SIG-M5 (cell line): ENCODE data around the gene NOPCHAP1.
"Not testable (repeated sequence)": the region's sequence is repeated elsewhere in the genome, so short reads cannot be mapped to it uniquely, and the experiment has no call there.

ENCODE experiments used
- DNase-seq: peaks from one replicate; lab custom pipeline; 2025; lab: John Stamatoyannopoulos, UW

NOPCHAP1 gene

GRCh38 chr12:104964856-104965205 is 21.3 kb upstream of the NOPCHAP1 start:
- no peak for DNase-seq

DNA sequence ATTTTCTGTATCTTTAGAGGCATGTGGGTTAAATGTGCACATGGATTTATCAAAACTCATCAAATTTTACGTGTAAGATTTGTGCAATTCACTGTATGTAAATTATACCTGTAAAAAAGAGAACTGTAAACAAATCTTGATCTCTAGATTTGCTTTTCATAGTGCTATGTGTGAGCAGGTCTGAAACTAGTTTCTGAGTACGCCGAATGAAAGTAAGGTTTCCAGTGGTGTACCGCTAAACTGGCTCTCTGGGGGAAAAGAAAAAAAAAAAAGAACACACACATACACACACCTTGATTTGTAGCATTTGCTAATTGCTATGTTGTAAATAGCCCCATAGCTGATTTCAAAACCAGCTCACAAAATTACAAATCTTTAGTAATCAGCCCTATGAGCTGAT is 19.4 kb upstream of the NOPCHAP1 start:
- DNase-seq = no peak

GRCh38 chr12:104969343-104969742 is 16.8 kb upstream of the NOPCHAP1 start:
- no peak for DNase-seq

GRCh38 chr12:104971306-104971705 is 14.8 kb upstream of the NOPCHAP1 start:
- no peak for DNase-seq

DNA sequence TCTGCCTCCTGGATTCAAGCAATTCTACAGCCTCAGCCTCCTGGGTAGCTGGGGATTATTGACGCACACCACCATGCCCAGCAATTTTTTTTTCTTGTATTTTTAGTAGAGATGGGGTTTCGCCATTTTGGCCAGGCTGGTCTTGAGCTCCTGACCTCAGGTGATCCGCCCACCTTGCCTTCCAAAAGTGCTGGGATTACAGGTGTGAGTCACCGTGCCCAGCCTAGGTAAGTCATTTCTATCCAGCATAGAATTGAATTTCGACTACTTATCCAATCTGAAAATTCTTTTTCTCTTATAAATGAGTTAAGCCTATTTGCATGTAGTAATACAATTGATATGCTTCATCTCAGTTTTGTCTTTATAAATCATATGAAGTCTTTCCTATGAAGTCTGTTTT is 12.9 kb upstream of the NOPCHAP1 start:
- DNase-seq = no peak

DNA sequence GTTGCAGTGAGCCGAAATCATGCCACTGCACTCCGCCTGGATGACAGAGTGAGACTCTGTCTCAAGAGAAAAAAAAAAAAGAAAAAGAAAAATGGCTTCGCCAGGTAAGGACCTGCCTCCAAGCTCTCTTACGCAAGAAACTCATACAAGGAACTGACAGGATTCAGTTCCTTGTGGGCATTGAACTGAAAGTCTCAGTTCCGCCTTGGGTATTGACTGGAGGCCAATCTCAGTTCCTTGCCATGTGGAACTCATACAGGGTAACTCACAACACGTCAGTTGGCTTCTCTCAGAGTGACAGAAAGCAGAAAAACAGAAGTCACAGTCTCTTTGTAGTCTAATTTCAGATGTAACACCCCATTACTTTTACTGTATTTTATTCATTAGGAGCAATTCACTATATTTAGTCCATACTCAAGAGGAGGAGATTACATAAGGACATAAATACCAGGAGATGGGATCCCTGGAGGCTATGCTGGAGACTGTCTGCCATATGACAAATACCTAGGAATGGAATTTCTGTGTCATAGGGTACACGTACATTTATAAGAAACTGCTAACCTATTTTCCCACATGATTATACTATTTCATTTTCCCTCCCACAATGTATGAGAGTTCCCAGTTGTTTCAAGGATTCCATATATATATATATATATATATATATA is 11.4 kb upstream of the NOPCHAP1 start:
- peak; percentile 93 for DNase-seq

DNA sequence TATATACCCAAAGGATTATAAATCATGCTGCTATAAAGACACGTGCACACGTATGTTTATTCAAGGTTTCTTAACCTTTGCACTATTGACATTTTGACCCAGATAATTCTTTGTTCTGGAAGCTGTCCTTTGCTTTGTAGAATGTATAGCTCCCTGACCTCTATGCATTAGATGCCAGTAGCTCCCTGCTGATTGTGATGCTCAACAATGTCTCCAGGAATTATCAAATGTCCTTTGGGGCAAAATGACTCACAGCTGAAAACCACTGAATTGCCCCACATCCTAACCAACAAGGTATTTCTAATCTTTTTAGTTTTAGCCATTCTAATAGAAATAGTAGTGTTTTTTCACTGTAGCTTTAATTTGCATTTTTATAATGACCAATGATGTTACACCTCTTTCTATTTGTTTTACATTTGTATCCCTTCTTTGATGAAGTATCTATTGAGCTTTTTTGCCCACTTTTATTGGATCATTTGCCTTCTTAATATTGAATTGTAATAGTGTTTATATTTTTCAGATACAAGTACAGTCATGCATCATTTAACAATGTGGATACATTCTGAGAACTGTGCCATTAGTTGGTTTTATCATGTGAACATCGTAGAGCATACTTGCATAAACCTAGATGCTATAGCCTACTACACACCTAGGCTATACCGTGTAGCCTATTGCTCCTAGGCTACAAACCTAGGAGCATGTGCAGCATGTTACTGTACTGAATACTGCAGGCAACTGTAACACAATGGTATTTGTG is 10.4 kb upstream of the NOPCHAP1 start:
- DNase-seq = no peak

DNA sequence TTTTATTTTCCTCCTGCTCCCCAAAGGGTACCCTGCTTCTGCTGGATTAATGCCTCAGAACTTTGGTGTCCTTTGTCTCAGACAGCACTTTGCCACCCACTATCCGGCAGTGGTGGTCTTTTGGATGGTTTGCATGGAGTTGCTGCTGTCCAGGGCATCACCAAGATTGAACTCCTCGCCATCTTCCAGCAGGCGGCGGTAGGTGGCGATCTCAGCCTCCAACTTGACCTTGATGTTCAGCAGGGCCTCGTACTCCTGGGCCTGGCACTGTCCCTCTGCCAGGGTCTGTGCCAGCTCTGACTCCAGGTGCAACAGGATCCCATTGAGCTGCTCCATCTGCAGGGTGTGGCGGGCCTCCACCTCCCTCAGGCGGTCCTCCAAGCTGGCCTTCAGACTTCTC is 9.4 kb upstream of the NOPCHAP1 start:
- DNase-seq = no peak

DNA sequence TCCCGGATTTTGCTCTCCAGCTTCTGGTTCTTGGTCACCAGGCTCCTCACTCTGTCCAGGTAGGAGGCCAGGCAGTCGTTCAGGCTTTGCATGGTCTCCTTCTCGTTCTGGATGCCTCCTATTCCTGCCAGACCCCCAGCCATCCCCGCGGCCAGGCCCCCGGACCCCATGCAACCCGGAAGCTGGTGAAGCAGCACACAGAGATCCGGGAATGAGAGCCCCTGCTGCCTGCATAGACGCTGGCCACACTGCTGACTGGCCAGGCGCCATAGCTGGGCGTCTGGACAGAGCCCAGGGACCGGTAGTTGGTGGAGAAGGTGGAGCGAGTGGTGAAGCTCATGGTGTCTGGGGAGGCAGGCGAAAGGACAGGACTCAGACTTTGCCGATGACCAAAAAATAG is 8.4 kb upstream of the NOPCHAP1 start:
- DNase-seq = not testable (repeated sequence)

DNA sequence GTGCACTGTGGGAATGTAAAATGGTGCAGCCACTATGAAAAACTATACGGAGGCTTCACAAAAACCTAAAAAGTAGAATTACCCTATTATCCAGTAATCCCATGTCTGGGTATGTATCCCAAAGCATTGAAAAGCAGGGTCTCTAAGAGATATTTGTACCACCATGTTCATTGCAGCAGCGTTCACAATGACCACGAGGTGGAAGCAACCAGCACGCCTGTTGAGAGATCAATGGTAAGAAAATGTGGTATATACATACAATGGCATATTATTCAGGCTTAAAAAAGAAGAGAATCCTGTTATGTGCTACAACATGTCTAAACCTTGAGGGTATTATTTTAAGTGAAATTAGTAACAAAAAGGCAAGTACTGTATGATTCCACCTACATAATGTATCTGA is 910 bp upstream of the NOPCHAP1 start:
- no peak for DNase-seq

GRCh38 chr12:104990950-104991349 is 4.8 kb downstream of the NOPCHAP1 start:
- no peak for DNase-seq

GRCh38 chr12:104991565-104992128 is 5.5 kb downstream of the NOPCHAP1 start:
- no peak for DNase-seq

DNA sequence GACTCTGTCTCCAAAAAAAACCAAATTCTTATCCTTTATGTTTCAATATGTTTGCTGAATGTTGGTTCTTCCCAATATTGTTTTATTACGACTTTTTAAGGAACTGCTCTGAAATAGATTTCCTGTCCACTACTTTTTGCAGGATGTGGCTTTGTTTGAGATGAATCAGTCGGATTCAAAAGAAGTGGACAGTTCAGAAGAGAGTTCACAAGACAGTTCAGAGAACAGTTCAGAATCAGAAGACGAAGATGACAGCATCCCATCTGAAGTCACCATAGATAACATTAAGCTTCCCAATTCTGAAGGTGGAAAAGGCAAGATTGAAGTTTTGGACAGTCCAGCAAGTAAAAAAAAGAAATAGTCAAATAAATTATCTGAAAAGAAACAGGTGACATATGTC is 8.2 kb downstream of the NOPCHAP1 start:
- DNase-seq = no peak

- DNase-seq = no peak
These were observed 11.4 kb downstream of the NOPCHAP1 start for GRCh38 chr12:104997541-104997940.

GRCh38 chr12:104998423-104999346 is 12.6 kb downstream of the NOPCHAP1 start:
- DNase-seq = no peak

DNA sequence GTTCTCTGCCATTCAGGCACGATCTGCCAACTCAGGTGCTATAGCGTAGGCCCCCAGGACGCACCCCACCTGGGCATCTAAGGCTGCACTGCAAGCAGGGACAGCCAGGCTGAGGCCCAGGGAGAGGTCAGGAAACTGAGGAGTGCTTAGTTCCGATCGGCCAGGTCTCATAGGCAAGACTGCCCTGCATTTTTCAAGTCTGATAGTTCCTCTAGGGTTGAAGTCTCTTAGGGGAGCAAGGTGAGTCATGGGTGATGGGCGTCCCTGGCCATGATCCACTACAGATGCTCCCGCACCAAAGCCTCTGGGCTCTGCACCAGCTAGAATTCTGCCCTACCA is 13.2 kb downstream of the NOPCHAP1 start:
- no peak for DNase-seq

- DNase-seq = no peak
These were observed 15.4 kb downstream of the NOPCHAP1 start for GRCh38 chr12:105001476-105001875.

DNA sequence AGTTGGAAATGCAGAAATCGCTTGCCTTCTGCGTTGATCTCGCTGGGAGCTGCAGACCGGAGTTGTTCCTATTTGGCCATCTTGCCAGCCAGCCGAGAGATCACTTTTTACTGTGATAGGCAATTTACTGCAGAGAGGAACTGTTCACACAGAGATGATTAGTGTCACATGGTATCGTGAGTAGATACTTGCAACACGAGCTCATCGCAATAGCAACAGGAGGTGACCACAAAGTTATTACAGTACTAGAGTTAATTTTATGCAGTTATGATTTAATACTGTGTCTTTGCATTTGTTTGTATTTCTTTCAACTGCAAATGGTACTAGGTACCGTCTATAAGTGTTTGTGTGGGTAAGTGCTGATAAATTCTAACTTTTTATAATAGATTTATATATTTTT is 27.8 kb downstream of the NOPCHAP1 start:
- DNase-seq = no peak

DNA sequence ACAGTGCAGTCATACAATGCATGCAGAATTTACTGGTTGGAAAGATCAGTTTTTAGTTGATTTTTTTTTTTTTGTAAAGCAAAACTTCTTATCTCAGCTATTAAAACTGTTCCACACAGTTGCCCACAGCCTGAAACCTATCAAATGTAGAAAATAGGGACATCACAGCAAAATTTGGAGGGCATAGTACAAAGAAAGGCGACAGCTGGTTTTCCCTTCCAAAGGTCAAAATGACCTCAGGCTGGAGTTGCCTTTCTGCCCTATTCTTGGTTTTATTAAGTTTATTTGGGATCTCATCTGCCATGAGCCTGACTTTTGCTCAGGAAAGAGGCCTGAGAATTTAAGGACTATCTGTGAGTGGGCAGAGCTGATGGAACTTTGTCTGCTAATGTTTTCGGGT is 28.5 kb downstream of the NOPCHAP1 start:
- DNase-seq = no peak

- DNase-seq = no peak
These were observed 29.4 kb downstream of the NOPCHAP1 start for GRCh38 chr12:105015543-105015942.

DNA sequence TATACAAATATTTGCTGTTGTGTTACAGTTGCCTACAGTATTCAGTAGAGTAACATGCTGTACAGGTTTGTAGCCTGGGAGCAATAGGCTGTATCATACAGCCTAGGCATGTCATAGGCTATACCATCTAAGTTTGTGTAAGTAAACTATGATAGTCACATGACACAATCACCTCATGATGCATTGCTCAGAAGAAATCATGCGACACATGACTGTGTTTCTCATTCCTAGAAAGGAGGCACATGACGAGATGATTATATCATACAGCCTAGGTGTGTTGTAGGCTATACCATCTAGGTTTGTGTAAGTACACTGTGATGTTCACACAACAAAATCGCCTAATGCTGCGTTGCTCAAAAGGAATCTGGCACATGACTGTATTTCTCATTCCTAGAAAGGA is 31.9 kb downstream of the NOPCHAP1 start:
- no peak for DNase-seq

GRCh38 chr12:105018776-105019175 is 32.7 kb downstream of the NOPCHAP1 start:
- DNase-seq = no peak
